ENCODE data around the gene FAM124A. TPM values are rescaled to one million over a fixed set of nuclear protein-coding genes. Genes with fewer than 3 reads are reported as not detected.

The FAM124A gene
- 2.8 and 4.0 TPM in 2 replicates for total RNA-seq (2014; rRNA removed; shearing (Covaris generic))

DNA sequence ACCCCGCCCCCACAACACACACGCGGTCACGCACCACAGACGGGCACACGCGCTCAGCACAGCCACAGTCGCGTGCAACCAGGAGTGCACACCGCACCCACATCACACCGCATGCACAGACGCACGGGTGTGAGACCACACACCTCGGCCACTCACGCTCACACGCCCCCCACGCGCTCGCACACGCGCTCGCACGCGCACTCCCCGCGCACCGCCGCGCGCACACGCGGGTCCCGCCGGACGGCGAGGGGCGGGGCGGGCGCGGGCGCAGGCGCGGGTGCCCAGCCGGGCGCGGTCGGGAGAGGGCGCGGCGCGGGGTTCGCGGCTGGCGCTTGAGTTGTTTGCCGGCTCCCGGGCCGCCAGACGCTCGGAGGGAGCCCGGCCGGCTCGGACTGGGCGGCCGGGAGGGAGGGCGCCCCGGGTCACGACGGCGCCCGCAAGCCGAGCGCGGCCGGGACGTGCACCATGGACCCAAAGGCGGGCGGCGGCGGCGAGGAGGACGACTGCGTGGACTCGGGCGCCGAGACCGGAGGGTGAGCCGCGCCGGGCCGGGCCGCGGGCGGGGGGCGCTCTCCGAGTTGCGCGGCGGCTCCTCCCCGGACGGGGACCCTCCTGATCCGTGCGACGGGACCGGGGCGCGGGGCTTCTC, at the start of gene FAM124A:
FAM124A (plus strand) TSS at position 362 of the 649 bp plus-strand sequence; CDS start at position 466, 104 bp downstream.
- no peak for DNase-seq (ENCODE audit: low spot score)

GRCh38 chr13:51175021-51175420, 47.2 kb upstream of the FAM124A start:
- DNase-seq (ENCODE audit: low spot score), result no peak

GRCh38 chr13:51175639-51176038, 46.6 kb upstream of the FAM124A start:
- DNase-seq (ENCODE audit: low spot score), result no peak

DNA sequence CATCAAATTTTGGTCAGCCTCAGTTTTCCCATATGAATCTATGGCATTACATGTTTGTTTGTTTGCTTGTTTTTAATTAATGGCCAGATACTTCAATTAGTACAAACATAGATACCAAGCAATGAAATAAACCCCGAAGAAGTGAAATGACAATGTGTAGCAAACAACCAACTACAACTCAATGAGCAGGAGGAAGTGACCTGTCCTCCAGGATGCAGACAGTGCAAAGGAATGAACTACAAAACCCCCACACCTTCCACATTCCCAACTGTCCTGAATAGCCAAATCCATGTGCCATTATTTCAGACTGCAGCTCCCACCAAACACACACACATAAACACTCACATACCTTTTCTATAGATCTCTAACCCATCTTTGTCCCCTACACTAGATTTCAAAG, 45.0 kb upstream of the FAM124A start:
- no peak for DNase-seq (ENCODE audit: low spot score)

GRCh38 chr13:51178456-51179074, 43.6 kb upstream of the FAM124A start:
- DNase-seq (ENCODE audit: low spot score), result no peak

DNA sequence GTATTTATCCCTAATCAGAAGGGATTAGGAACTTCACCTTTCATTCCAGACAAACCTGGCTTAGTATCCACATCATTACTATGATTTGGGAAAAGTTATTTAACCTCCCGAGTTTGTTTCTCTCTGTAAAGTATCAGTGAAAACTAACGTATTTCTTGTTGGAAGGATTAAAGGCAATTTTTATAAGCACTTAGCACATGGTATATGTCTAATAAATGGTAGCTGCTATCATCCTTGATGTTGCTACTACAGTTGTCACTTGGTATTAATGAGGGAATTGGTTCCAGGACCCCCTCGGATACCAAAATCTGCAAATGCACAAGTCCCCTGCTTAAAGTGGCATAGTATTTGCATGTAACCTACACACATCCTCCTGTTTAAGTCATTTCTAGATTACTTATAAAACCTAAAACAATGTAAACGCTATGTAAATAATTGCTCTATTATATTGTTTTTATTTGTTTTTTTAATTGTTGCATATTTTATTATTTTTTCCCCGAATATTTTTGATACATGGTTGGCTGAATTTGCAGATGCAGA, 42.7 kb upstream of the FAM124A start:
- DNase-seq (ENCODE audit: low spot score), result no peak

DNA sequence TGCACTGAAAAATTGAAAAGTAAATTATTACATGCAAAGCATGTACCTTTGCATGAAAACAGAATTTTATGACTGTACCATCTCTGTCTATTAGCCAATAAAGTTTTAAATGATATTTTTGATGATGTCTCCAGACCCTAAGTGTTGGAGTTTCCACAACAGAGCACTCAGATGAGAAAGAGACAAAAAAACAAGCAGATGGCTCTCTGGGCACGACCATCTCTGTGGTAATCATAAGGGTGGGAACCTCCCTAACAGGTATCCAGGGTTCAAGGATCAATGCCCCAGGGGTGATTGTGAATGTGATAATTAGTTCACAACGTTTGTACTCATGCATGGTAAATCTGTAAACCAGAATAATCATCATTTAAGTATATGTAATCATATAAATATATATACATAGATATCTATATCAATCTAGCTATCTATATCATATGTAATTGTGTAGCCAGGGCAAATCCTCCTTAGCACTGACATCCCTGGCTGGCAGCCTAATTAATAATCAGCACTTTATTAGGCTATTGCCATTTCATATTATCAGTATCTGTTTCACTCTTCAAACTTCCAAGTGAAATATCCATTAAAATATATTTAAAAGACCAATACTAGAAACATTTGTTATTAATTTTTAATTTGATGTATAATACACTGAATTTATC, 41.2 kb upstream of the FAM124A start:
- no peak for DNase-seq (ENCODE audit: low spot score)

- no peak for DNase-seq (ENCODE audit: low spot score)
Measured at GRCh38 chr13:51181786-51182383, 40.3 kb upstream of the FAM124A start.

DNA sequence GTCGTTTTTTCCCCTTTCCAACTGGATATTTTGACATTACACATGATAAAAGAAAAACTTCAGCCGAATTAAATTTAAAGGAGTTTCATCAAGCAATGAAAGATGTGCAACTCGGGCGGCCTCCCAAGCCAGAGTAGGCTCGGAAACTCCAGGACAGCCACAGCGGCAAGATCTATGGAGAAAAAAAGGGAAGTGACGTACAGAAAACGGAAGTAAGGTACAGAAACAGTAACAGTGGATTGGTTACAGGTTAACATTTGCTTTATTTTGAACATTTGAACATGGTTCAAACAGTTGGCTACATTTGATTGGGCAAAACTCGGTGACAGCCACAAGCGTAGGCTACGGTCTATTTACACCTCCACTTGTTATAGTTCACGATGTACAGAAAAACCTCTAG, 30.5 kb upstream of the FAM124A start:
- no peak for DNase-seq (ENCODE audit: low spot score)

DNA sequence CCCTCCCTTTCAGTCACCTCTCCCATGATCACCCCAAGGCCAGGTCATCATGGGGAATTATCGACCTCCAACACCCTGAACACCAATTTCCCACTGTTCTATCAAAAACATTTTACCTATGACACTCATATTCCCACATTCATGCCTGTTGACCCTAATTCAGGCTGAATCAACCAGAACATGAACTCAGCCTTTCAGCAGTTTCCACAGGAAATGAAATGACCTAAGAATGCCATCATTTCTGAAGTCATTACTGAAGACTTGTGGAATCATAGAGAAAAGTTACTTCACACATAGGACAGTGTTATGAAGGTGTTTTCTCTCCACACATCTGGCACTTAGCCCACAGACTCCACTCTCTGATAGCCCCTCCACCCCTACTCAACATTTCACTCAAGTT, 29.9 kb upstream of the FAM124A start:
- no peak for DNase-seq (ENCODE audit: low spot score)

DNA sequence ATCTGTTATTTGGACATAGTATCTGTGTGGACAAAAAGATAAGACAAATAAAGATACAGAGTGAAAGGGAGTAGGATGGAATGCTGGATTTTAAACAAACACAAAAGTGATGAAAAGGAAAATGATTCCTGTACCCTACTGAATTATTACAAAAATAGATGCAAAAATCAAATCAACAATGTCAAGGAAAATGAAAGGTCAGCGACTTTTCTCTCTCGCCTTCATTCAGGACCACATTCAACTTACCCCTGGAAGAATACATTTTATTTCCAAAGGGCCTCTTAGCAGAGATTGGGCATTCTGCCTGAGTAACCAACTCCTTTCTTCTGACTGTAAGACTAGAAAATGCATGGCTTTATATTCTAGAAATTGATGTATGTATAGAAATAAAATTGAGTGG, 28.8 kb upstream of the FAM124A start:
- DNase-seq (ENCODE audit: low spot score), result no peak

- no peak for DNase-seq (ENCODE audit: low spot score)
Measured at GRCh38 chr13:51194942-51195341, 27.3 kb upstream of the FAM124A start.

- no peak for DNase-seq (ENCODE audit: low spot score)
Measured at GRCh38 chr13:51201886-51202285, 20.3 kb upstream of the FAM124A start.

DNA sequence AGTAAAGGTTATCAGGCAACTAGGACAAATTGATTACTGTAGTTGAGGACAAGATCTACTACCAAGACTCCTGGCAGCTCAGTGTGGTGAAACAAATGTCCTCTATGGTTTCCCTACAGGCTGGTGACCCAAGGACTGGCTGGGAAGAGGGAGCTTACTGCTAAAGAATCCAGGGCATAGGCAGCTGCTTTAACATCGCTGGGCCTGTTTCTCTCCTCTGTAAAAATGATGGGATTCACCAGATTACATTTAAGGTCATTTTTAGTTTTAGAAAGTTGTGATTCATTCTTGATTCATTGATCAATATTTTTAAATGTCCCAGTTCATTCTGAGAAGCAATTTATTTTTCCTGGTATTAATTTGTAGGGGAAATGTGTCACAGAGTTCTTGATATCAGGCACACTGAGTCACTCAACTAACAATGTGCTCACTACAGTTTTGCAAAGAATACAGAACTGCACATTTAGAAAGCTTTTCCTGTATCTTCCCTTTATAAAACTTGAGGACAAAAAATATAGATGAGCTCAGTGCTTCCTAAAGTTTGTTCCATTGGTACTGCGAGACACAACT, 19.6 kb upstream of the FAM124A start:
- DNase-seq (ENCODE audit: low spot score), result no peak

- no peak for DNase-seq (ENCODE audit: low spot score)
Measured at GRCh38 chr13:51206584-51206983, 15.6 kb upstream of the FAM124A start.

- no peak for DNase-seq (ENCODE audit: low spot score)
Measured at GRCh38 chr13:51207881-51208280, 14.3 kb upstream of the FAM124A start.

- DNase-seq (ENCODE audit: low spot score), result no peak
Measured at GRCh38 chr13:51208716-51209115, 13.5 kb upstream of the FAM124A start.

GRCh38 chr13:51211910-51212309, 10.3 kb upstream of the FAM124A start:
- DNase-seq (ENCODE audit: low spot score), result no peak

- DNase-seq (ENCODE audit: low spot score), result no peak
Measured at GRCh38 chr13:51212758-51213157, 9.4 kb upstream of the FAM124A start.

DNA sequence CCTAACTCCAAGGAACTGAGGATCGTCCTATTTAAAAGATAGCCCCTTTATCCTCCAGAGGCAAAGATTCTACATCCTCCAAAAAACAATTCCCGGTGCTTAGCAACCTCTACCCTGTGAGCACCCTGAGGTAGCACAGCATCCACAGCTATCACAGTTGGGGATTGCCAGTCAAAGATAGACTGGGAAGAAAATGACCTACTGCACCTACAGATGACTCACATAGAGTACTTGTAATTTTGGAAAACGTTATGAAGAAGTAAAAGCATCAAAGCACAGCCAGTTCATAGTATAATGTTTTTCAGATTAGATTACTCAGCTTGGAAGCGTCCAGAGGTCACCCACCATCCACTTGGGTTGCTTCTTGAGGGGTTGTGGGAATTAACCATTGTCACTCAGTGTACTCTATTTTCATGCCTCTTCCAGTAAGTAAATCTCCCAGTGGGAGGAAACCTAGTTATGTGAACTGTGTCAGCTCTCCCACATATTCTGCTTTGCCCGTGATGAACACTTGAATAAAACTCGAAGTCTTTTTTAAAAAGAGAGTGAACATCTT, 8.9 kb upstream of the FAM124A start:
- no peak for DNase-seq (ENCODE audit: low spot score)

- DNase-seq (ENCODE audit: low spot score), result no peak
Measured at GRCh38 chr13:51218626-51219025, 3.6 kb upstream of the FAM124A start.

DNA sequence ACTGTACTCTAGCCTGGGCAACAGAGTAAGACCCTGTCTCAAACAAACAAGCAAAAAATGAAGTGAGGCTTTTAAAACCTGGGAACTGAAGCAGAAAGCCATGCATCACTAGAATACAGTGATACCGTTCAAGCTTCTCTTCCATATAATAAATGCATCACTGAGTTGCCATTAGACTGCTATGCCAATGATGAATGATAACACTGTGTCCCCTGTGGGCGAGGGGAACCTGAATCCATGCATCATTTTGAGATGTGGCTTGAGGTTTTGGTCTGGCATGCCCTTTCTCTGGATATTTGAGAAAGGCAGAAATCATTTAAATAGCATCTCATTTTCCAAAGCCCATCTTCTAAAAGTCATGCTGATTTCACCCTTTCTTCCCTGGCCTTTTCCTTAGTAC, 1.5 kb upstream of the FAM124A start:
- DNase-seq (ENCODE audit: low spot score), result no peak
